RKO (cell line): ENCODE measurements around the gene MON2.

Experiments
- DNase-seq: peaks from one replicate; pipeline ENCODE4 v3.0.0-alpha.2; 2016; ENCODE audit warnings: low spot score

The MON2 gene

DNA sequence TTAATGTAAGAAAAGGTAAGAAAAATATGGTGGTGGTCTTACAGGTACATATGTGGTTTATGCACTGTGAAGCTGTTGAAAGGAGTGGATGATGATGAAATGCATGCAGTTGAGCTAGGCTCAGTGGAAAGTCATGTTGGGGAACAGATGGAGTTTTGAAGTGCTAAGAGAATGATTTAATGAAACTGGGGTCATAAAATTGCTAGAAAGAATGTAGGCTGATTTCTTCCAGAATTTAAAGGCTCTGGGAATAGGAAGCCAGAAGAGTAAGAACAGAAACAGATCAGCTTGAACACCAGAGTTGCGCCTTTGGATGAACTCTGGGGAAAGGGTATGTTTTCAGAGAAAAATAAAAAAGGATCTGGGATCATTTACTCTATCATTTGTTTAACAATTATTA lies 146.5 kb downstream of the MON2 start:
- no peak for DNase-seq

DNA sequence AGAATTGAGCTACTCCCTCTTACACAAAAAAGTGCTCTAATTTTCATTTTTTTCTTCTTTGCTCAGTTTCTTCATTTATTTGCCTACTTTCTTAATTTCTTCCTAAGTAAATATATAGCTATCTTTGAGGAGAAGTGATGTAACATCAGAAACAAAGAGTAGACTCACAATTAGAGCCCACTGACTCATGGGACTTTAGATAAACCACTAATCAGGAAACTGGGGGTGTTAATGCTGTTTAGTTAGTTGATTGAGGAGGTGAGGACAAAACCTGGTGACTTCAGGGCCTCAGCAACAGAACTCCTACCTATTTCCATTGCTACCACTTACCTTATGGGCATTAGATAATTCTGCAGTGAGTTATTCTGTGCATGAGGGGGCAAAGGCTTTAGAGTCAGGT lies 151.7 kb downstream of the MON2 start:
- DNase-seq: no peak

DNA sequence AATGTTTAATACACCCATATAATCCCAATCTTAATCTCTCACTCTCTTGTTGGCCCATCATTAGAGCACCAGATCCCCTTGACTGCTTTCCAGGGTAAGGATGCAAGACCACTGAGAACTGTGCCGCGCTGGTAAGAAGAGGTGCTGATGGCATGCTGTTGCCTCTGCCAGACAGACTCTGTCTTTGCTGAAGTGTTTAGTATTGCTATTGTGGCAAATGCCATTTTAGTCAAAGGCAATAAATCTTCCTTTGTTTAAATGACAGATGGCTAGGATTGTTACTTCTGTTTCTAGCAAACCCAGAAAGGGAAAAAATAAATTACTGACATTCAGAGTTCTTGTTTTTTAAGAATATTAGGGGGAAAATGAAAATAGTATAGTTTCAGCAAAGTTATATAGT lies 152.3 kb downstream of the MON2 start:
- DNase-seq: no peak

DNA sequence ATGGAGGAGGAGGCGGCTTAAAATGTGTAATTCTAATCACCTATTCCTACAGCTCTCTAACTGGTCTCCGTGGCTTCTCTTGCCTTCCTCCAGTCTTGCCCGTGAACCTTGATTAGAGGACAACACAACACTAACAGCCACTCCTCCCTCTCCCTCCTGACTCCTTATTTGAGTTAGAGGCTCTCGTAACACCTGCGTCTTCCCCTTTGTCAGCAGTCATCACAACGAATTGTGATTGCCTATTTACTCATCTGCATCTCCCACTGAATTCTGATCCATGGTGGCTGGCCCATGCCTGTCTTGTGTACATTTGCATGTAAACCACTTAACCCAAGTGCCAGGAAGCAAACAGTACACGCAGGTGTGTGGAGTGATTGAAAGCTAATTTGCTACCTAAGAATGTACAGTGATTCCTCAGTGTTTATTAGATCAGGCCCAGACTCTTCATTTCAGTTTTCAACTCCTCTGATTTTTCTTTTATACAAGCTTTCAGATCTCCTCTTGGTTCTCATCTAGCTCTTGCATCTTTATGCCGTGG lies 154.5 kb downstream of the MON2 start:
- no peak for DNase-seq

DNA sequence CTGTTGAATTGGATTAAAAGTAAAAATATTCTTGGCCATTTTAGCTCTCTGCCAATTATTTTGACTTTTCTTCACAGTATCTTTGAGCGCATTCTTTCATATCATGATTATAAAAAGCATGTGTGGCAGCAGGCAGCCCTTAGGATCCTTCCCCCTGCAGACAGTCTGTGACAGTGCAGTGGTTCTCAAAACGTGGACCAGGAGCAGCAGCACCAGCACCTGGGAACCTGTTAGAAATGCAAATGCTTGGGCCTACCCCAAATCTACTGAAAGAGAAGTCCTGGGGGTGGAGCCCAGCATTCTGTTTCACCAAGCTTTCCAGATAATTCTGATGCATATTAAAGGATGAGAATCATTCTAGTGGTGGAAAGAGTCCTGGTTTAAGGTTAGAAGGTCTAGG lies 155.6 kb downstream of the MON2 start:
- DNase-seq: no peak

DNA sequence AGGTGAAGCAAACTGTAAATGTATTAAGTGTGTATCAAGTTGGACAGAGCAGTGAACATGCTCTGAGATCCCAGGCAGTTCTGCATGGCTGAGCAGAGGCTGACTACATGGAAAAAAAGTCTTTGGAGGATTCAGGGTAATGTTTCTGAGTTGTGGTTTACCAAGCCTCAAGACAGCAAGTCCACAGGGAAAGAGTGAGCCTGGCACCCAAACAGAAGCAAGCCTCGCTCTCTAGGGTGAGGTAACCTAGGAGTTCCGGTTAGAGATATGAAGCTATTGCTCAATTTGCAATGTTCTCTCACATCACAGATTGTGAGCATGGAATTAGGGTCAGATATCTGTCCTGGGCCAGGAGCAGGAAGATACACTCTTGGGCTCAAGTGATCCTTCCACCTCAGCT lies 158.6 kb downstream of the MON2 start:
- DNase-seq: no peak

DNA sequence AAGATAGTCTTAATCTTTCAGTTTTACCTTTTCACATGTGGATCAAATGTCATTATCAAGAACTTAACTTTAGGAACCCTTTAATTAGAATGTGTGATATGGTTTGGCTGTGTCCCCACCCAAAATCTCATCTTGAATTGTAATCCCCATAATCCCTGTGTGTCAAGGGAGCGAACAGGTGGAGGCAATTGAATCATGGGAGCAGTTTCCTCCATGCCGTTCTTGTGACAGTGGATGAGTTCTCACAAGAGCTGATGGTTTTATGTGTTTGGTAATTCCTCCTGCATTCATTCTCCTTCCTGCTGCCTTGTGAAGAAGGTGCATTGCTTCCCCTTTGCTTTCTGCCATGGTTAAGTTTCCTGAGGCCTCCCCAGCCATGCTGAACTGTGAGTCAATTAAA lies 160.6 kb downstream of the MON2 start:
- DNase-seq: no peak

DNA sequence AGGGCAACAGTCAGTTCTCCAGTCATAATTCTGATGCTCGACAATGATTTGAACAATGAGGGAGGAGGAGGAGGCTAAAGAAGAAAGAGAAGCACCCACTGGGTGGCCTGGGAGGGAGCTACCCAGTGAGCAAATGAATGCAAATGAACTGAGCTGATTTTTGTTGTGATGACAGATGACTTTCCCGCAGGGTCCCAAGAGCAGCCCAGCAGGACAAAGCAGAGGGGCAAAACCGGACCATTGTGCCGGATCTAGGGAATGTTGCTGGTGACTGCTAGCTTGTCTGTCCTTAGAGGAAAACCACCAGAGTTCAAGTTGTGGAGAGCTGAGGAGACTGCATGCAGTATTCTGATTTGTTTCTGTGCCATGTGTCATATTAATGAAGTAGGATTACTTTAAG lies 162.8 kb downstream of the MON2 start:
- DNase-seq: no peak

DNA sequence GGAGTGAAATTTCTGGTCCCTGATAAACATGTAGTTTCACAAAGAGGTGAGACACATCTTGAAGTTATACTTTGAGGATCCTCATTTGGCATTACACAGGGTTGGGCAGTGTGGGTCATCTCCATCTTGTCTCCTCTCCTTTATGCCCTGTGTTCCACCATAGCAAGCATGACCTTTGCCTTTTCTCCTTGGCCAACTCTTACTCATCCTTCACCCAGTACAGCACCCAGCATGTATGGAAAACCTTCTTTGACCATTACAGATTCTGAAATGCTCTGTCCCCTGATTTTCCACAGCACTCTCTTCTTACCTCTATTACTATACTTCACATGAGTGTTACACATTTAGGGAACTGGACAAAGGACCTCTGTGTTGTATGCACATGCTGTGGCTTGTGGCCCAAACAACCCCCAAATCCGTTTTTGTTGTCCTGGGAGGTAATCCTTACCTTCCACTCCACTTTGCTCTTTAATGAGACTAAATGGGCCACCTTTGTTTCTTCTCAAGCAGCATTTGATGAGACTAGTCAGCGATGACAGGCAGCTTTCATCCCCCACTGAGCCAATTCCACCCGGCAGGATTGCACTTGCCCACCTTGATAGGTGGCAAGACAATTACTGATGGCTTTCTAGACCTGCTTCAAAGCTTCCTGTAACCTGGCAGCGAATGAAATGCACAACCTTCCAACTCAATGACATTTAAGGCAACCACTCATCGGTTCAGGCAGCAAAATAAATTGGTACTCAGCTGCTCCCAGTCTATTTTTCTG lies 163.5 kb downstream of the MON2 start:
- DNase-seq: no peak

DNA sequence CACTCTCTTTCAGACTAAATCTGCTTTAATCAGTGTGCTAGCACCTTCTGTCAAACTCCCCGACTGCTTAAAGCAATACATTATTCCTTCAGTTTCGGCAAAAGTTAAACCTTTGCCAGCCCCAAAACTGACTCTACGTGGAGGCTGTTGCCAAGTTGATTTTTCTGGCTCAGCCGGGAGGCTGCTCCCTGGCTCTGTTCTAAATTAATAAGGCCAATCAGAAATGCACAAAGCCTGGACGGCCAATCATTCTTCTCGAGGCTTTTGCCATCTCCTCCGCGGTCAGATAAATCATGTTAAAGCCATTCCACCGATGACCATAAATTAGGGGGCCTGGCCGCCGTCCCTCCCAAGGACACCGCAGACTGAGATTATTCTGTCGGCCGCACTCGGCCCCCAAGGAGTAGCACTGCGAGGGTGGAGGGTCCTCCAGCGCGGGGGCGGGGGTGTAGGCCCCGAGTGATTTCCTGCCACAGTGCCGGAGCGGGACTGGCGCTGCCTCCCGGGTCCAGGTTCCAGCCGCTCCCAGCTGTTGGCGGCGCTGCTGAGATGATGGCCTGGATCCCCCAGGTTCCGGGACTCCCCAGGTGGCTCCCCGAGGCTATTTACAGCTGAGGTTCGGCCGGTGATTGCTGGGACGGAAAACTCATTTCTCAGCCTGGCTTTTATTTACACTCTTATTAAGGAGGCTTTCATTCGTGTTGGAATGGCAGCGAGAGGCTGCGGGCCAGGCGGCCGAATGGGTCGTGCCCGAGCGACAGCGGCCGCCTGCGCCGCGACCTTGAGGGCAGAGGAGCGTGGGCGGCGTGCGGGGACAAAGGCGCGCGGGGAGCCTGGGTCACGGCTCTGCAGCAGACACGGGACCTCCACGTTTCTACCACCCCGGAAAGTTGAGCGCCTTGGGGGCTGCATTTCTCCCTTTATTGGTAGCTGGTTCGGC lies 165.1 kb downstream of the MON2 start:
- peak; percentile 91 for DNase-seq

DNA sequence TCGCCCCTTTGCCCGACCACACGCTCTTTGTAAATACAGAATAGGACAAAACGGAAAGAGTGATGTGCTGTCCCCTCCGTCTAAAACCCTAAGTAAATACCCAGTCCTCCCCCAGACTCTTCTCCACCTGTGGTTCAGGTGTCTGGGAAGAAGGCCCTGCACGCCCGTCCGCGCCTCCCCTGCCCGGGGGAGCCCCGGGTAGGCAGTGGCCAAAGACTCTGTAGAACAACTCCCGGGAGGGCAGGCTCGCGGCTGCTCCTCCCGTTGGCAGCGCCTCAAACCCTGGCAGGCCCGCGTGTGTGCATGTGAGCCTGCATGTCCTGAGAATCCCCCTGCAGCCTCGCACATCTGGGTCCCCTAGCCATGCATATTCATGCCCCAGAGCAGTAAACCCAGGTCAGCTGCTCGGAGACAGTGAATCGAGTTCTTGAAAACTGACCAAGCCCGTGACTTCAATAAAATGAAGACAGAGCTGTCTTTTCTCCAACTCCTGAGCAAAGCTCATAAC lies 165.8 kb downstream of the MON2 start:
- peak; percentile 55 for DNase-seq

DNA sequence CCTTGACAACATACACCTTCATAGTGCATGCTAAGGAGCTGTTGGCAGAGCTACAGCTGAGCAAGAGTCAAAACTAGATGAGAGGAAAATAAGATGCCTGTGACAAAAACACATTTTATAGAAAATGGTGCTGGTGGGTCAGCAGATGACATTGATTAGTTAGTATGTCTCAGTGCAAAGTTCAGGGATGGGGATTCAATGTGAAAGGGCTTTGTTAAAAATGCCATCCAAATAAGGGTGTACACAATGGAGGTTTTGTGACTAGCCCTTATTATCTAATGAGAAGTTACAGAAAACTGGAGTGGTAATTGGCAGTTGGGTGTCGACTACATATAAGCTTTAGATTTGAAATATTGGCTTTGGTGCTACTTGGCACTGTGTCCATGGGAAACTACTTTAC lies 169.0 kb downstream of the MON2 start:
- no peak for DNase-seq

DNA sequence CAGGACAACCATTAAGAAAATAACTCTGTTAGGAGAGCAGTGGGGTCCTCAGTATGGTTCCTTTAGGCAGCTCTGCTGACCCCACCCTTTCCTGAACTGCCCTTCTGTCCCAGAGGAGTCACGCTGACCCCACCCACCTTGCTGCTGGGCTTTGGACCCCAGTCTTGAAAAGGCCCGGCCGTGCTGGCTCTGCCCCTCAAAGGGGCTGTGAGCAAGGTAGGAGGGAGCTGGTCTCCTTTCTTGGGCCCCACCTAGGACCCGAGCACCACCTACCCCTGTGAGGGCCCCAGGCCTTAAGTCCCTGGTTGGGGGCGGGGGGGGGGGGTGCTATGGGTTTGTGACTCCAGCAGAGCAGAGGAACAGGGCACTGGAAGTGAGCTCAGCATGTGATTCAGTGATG lies 171.1 kb downstream of the MON2 start:
- no peak for DNase-seq

DNA sequence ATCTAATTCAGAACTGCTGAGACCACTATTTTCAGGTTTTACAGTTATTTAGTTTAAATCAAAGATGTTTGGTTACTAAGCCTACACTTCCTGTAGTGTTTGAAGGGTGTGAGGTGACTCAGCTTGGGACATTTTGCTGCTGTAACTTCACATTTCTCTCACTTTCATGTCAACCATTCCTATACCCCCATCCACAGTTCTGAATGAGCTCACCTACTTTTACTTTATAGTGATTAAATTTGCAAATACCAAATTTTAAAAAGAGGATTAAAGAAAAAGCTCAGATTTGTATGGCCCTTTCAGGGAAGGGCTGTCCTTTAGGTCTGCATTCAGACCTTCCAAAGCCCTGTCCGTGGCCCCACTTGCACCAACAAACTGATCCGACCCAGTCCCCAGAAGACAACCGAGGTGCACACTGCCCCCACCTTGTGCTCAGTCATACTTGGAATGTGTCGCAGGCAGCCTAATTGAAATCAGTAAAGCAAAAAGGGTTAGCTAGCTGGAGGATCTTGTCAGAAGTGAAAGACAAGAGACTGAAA lies 174.4 kb downstream of the MON2 start:
- peak; percentile 36 for DNase-seq

DNA sequence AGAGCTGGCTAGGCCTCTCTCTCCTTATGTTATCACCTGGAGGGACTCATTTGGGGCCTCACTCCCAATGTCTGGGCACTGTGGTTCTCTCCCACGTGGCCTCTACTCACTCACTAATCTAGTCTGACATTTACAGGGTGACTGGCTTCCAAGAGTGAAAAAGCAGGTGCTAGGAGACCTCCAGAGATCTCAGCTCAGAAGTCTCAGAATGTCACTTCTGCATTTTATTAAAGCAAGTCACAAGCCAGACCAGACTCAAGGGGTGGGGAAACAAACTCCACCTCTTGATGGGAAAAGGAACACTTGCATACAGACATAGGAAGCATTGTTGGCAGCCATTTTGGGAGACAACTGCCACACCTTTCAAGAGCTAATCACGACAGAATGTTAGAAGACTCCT lies 175.9 kb downstream of the MON2 start:
- DNase-seq: no peak

DNA sequence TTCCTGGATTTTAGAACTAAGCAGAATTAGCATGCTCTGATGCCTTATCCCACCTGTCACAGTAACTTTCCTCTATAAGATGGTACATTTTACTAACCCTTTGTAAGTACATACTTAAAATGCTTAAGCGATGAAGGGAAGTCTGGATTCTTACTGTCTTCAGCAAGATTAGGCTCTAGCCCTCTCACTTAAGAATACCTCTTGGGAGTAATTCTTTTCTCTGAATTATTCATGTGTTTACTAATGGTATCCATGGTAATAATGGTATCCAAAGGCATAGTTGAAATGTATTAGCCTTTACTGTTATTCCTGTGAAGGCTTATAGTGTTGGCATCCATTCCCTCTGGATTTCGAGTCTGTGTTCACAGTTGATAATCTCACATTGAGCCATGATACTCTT lies 176.9 kb downstream of the MON2 start:
- DNase-seq: no peak

DNA sequence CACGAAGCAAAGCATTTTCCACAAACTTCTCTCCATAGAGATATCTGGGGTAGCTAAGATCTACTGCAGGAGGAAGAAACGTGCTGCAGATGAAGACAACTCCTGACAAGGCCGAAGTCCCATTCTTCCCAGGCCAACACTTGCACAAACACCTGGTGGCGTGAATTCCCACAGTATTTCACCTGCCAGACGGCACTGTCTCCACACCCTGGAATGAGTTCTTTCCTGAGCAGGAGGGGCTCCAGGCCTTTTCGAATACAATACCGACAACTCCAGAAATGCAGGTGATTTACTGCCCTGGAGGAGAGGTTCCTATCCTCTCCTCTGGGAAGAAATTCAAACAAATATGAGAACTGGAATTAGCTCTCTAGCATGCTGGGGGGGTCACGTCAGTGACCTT lies 179.9 kb downstream of the MON2 start:
- no peak for DNase-seq

DNA sequence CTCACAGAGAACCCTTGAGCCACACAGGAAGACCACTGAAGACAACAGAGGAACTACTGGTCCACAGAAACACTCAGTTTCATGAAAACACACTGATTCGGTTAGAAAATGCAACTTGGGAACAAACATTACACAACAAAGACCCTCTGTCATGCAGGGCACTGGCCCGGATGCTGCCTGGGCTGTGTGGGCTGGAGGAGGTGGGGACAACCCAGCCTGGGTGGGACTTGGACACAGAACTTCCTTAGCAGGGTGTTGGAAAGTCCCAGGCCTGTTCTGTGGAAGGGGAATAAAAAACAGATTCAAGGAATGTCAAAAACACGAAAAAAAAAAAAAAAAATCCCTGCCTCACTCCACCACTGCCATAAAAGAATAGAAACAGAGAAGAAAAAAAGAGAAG lies 181.0 kb downstream of the MON2 start:
- DNase-seq: no peak

DNA sequence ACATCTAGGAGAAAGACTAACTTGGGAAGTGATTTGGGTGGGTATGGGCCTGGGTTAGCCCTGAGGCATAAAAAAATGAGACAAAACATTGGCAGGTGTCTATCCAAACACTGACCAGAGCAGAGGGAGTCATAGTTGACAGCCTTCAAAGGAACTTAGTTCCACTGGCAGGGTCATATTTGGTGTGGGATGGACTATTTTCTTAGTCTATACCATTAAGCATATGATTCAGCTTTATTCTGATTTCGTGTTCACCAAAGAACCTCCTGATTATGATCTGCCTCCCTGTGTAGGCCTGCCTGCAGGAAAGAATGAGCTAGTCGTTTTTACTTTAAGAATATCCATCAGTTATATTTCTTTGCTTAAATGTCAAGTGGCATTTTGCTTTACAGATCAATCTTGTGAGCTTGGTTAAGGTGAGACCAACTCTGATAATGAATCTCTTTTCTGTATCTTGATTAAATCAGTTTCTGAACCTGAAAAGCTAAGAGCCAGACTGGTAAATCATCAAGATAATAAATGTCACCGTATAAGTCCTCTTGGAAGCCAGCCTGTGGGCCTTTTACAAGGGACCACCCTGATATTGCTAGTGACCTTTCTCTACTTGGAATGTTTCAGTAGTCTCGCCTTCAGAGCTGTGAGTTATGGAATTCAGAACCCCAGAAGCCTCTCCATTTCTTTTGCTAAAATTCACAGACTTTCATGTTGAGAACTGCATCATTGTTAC lies 182.9 kb downstream of the MON2 start:
- DNase-seq: no peak
